BJ (cell line): ENCODE data around the gene LDLRAD2. TPM values are rescaled to one million over a fixed set of nuclear protein-coding genes. Genes with fewer than 3 reads are reported as not detected.

Experiments used
- CTCF ChIA-PET: fragments of 350-600 bp; formaldehyde crosslinking; extraction: SDS; loops from one replicate; lab custom pipeline; 2021; ENCODE audit warnings: antibody characterized with exemption, inconsistent platforms; lab: Yijun Ruan, JAX
- POLR2A ChIA-PET: fragments of 300-600 bp; sonication (Branson Sonifier 250); formaldehyde crosslinking; extraction: SDS; loops from one replicate; lab custom pipeline; 2021; ENCODE audit warnings: antibody characterized with exemption; lab: Charles Lee
- DNase-seq: peaks from one replicate; pipeline ENCODE4 v3.0.0-alpha.2; 2011; ENCODE audit warnings: low read depth
- H3K27me3 ChIP-seq: 2 replicates; pipeline ENCODE4 v1.6.0; 2011; ENCODE audit warnings: low read length; ENCODE audit not compliant: control insufficient read depth, insufficient read depth
- H3K36me3 ChIP-seq: 2 replicates; pipeline ENCODE4 v1.5.1; 2011; ENCODE audit warnings: low read length; ENCODE audit not compliant: control insufficient read depth, insufficient read depth
- H3K4me3 ChIP-seq: 2 replicates; pipeline ENCODE4 v1.5.1; 2011; ENCODE audit warnings: low read depth, mild to moderate bottlenecking, control low read depth, low read length
- polyA plus RNA-seq: library from polyadenylated mRNA; depleted of rRNA; stranded (reverse); fragments of >200 nt; gene quantifications from 2 replicates; pipeline ENCODE4 v1.2.3, GENCODE V29; 2011
- TF ChIP-seq, protein P1 (sequence below): IDR thresholded peaks from 2 replicates; pipeline ENCODE4 v1.5.1; 2011; ENCODE audit warnings: low read depth, mild to moderate bottlenecking, control low read depth, inconsistent platforms, low read length, moderate library complexity; ENCODE audit not compliant: insufficient read depth

LDLRAD2 gene
- polyA plus RNA-seq, 1 experiment = not detected

DNA sequence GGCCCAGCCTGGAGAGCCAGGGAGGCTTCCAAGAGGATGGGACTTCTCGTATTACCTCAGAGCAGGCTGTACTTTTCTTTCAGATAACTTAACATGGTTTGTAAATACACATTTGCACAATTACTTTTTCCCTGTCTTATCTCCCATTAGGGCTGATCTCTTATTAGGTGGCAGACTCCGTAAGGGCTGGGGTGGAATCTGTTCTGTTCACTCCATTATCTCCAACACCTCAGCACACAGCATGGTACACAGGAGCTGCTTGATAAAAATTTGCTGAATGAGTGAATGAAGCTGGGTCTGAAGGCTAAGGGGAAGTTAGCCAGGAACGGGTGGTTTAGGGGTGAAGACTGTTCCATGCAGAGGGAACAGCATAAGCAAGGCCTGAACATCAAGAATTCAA, 48.9 kb downstream of the LDLRAD2 start:
- no peaks in the 10 kb centered on the region for H3K27me3 ChIP-seq
- CTCF ChIA-PET = no interaction called here
- no peak for DNase-seq
- no peak overlapping the region for H3K4me3 ChIP-seq
- POLR2A ChIA-PET = no interaction called here
- peaks cover 52% of the 10 kb centered on the region for H3K36me3 ChIP-seq
- TF ChIP-seq, protein P1, sequence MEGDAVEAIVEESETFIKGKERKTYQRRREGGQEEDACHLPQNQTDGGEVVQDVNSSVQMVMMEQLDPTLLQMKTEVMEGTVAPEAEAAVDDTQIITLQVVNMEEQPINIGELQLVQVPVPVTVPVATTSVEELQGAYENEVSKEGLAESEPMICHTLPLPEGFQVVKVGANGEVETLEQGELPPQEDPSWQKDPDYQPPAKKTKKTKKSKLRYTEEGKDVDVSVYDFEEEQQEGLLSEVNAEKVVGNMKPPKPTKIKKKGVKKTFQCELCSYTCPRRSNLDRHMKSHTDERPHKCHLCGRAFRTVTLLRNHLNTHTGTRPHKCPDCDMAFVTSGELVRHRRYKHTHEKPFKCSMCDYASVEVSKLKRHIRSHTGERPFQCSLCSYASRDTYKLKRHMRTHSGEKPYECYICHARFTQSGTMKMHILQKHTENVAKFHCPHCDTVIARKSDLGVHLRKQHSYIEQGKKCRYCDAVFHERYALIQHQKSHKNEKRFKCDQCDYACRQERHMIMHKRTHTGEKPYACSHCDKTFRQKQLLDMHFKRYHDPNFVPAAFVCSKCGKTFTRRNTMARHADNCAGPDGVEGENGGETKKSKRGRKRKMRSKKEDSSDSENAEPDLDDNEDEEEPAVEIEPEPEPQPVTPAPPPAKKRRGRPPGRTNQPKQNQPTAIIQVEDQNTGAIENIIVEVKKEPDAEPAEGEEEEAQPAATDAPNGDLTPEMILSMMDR = no peak

DNA sequence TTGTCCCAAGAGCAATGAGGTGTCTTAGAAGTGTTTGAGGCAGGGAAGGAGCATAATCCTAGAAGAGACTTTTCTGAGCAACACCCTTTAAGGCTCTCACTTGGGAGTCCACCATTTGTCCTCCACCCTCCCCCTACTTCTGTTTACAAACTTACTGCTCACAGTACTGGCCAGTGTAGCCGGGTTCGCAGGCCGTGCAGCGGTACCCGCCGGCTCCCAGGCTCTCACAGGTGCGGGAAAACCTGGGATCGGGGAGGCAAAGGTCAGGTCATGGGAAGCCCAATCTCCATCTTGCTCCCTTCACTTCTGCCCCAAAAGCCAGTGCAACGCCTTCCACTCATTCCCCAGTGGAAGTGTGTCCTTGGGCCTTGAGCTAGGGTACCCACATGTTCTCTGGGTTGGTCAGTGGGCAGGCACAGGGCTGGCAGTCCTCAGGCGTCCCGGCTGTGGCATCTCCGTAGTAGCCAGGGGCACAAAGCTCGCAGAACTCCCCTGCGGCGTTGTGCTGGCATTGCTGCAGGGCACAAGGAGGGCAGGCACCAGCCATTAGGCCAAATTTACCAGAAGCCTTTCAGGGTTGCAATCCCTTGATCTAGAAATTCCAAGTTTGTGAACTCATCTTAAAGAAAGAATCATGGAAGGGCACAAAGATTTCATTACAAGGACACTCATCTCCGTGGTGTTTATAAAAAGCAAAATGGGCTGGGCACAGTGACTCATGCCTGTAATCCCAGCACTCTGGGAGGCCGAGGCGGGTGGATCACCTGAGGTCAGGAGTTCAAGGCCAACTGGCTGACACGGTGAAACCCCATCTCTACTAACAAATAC, 49.8 kb downstream of the LDLRAD2 start:
- CTCF ChIA-PET = interaction anchor here (0.9 to 1.2 kb wide), 3 partner anchors 9 to 103 kb away, joined by 3 to 5 read pairs (median 3); no protein-coding TSS in a partner anchor
- POLR2A ChIA-PET = no interaction called here
- no peaks in the 10 kb centered on the region for H3K27me3 ChIP-seq
- H3K4me3 ChIP-seq = no peak overlapping the region
- DNase-seq = no peak
- TF ChIP-seq, protein P1 = no peak
- peaks cover 48% of the 10 kb centered on the region for H3K36me3 ChIP-seq

DNA sequence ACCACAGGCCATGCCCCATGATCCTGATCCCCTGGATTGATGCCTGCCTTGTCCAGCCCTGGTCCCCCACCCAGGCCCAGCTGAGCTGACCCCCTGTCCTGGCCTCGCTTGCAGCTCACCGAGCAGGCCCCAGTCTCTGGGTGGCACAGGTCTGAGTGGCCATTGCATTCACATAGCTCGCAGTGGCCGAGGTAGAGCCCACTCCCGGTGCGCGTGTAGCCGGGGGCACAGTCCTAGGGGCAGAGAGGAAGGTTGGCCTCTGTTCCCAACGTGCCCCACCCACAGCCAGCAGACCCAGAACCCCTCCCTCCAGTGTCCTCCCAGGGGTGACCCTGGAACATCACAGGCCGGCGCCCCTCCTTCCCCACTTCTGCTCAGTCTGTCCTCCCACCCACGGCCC, 51.9 kb downstream of the LDLRAD2 start:
- no peak for DNase-seq
- H3K27me3 ChIP-seq = no peaks in the 10 kb centered on the region
- CTCF ChIA-PET = interaction anchor here (1.0 to 1.2 kb wide), 2 partner anchors 59 to 100 kb away, joined by 3 read pairs; no protein-coding TSS in a partner anchor
- POLR2A ChIA-PET = no interaction called here
- no peak overlapping the region for H3K4me3 ChIP-seq
- peaks cover 41% of the 10 kb centered on the region for H3K36me3 ChIP-seq
- TF ChIP-seq, protein P1 = no peak

DNA sequence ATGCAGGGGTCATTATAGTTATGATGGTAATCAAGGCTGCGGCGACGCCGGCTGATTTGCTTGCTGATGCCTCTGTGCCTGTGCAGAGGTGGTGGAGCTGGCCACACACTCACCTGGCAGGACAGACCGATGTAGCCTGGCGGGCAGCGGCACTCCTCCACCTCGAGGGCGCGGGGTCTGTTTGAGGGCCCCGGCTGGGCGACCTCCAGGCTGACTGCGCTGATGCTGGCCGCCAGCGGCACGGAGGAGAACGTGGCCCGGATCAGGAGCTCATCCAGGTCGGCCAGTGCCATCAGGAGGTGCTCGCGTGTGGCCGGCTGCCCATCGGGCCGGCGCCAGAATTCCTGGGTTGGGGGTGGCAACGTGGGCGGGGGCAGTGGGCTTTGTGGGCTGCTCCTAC, 52.7 kb downstream of the LDLRAD2 start:
- H3K27me3 ChIP-seq = no peaks in the 10 kb centered on the region
- H3K4me3 ChIP-seq = no peak overlapping the region
- TF ChIP-seq, protein P1 = no peak
- POLR2A ChIA-PET = no interaction called here
- CTCF ChIA-PET = no interaction called here
- H3K36me3 ChIP-seq = peaks cover 39% of the 10 kb centered on the region
- DNase-seq = no peak

GRCh38 chr1:21865609-21865942, 53.5 kb downstream of the LDLRAD2 start:
- H3K4me3 ChIP-seq = no peak overlapping the region
- no peaks in the 10 kb centered on the region for H3K27me3 ChIP-seq
- TF ChIP-seq, protein P1 = no peak
- no peak for DNase-seq
- H3K36me3 ChIP-seq = peaks cover 38% of the 10 kb centered on the region
- CTCF ChIA-PET = no interaction called here
- POLR2A ChIA-PET = no interaction called here
